H1 (cell line): ENCODE data around the gene NUP62CL.

Experiments used
- CEBPB ChIP-seq: IDR thresholded peaks from 2 replicates; pipeline ENCODE4 v1.6.1; 2012; ENCODE audit warnings: low read depth, low read length
- POLR2AphosphoS5 ChIP-seq: IDR thresholded peaks from 2 replicates; pipeline ENCODE4 v1.6.1; 2011; ENCODE audit warnings: low read depth, low read length

DNA sequence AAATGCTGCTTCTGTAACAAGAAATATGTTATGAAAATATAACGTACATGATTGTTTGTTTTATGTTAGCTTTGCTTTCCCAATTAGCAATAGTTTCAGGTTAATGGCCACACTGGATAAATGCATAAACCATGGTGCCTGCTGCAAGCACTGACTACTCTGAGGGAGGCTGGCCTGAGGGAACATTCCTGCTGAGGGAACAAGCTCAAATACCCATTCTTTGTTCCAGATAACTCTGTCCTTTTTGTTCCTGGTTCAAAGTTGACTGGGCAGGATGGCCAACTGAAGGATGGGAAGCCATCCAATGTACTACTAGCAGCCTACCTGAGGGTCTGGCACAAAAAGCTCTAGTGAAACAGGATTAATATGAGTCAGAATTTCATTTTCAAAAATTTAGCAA, 37.5 kb downstream of the NUP62CL start:
- no peak for TF ChIP-seq POLR2AphosphoS5
- TF ChIP-seq CEBPB, result no peak
